ENCODE measurements around the gene BANP. TPM values are rescaled to one million over a fixed set of nuclear protein-coding genes. Genes with fewer than 3 reads are reported as not detected.
A peak's percentile ranks its signal among the peaks of the same experiment; 100 is the strongest.

Gene BANP
- total and polyA plus RNA-seq, 2 donors from 2014 or later = 12.4 to 26.3 TPM

GRCh38 chr16:88077328-88078108 lies 126.3 kb downstream of the BANP start:
- Histone ChIP-seq H3K9me3 (ENCODE audit: control insufficient read depth in 2 of 3, insufficient read depth in 1 of 3, low read length in 3 of 3) (no peaks in the 10 kb centered on the region), H3K27ac (ENCODE audit: low read depth in 2 of 2, low read length in 2 of 2) (no peak overlapping the region), H3K4me3 (ENCODE audit: low read length in 3 of 3) (no peak overlapping the region), H3K36me3 (ENCODE audit: control insufficient read depth in 2 of 3, insufficient read depth in 3 of 3, low read length in 3 of 3) (peaks cover 0 to 10% (median under 1%) of the 10 kb centered on the region in 3 donors), H3K27me3 (ENCODE audit: control insufficient read depth, insufficient read depth, low read length) (no peaks in the 10 kb centered on the region), H3K4me1 (ENCODE audit: control insufficient read depth in 2 of 3, insufficient read depth in 2 of 3, low read depth in 1 of 3, low read length in 3 of 3) (no peaks in the 10 kb centered on the region), H3K9ac (ENCODE audit: low read length in 3 of 3) (no peak overlapping the region)
- FAIRE-seq (no peak), DNase-seq (peak in 1 of 5 donors; percentile 57)
- no peak for TF ChIP-seq CTCF (IDR thresholded peaks at IDR 0.05; ENCODE audit: borderline replicate concordance, extremely low read depth, insufficient read depth)
- intact Hi-C loops (cut with DNase I) = no loop called here

DNA sequence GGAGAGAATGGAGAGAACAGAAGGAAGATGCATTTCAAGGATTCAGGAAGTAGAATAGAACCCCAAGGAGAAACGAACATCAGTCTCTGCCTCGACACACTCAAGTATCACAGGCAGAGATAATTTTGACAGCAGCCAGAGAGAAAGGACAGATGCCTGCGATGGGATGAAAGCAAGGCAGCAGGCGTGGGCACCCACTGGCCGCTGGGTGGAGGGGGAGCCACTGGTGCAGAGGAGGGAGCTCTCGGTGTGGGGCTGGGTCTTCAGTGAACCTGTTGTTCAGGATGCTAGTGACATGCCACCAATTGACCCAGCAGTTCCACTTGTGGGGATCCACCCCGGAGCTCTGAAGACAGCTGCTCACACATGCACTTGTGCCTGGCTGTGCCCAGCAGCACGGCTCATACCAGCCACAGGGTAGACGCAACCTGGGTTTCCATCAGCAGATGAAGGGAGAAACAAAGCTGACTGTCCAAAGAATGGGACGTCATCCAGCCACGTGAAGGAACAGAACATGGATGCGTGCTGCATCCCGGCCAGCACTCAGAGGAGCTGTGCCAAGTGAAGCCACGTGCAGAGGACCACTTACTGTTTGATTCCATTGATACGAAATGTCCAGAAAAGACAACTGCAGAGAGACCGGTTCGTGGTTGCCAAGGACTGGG lies 127.0 kb downstream of the BANP start:
- DNase-seq = peak in 1 of 5 donors; percentile 50
- no peak overlapping the region for H3K27ac ChIP-seq (ENCODE audit: low read depth in 2 of 2, low read length in 2 of 2)
- H3K36me3 ChIP-seq (ENCODE audit: control insufficient read depth in 2 of 3, insufficient read depth in 3 of 3, low read length in 3 of 3) = peaks cover 0 to 8% (median 4%) of the 10 kb centered on the region in 3 donors

DNA sequence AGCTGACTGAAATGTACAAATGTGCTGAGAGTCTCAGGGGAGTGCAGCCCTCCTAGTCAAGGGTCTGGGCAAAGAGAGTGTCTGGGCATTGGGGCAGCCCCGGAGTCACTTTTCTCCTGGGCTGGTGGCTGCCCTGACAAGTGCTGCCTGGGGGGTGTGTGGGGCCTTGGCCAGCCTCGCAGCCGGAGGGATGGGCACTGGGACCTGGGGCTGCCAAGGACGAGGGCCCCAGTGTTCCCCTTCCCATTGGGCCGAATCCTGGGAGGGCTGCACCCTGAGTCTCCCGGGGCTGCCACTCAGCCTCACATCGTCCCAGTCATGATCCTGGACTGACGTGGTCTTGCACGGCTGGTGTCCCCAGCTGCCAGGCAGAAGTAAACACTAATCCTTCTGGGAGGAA lies 132.3 kb downstream of the BANP start:
- no peak overlapping the region for H3K4me3 ChIP-seq (ENCODE audit: low read length in 3 of 3)
- no peak for FAIRE-seq

More for the DNA sequence above, 127.0 kb downstream of the BANP start:
- TF ChIP-seq CTCF (IDR thresholded peaks at IDR 0.05; ENCODE audit: borderline replicate concordance, extremely low read depth, insufficient read depth) = no peak
- Histone ChIP-seq H3K9me3 (ENCODE audit: control insufficient read depth in 2 of 3, insufficient read depth in 1 of 3, low read length in 3 of 3) (no peaks in the 10 kb centered on the region), H3K27me3 (ENCODE audit: control insufficient read depth, insufficient read depth, low read length) (no peaks in the 10 kb centered on the region), H3K9ac (ENCODE audit: low read length in 3 of 3) (no peak overlapping the region), H3K4me1 (ENCODE audit: control insufficient read depth in 2 of 3, insufficient read depth in 2 of 3, low read depth in 1 of 3, low read length in 3 of 3) (no peaks in the 10 kb centered on the region), H3K4me3 (ENCODE audit: low read length in 3 of 3) (no peak overlapping the region)
- FAIRE-seq = no peak
- intact Hi-C loops (cut with DNase I) = no loop called here

More for the DNA sequence above, 132.3 kb downstream of the BANP start:
- intact Hi-C loops (cut with DNase I) = no loop called here
- no peaks in the 10 kb centered on the region for H3K9me3 ChIP-seq (ENCODE audit: control insufficient read depth in 2 of 3, insufficient read depth in 1 of 3, low read length in 3 of 3)
- TF ChIP-seq CTCF (IDR thresholded peaks at IDR 0.05; ENCODE audit: borderline replicate concordance, extremely low read depth, insufficient read depth) = no peak
- H3K36me3 ChIP-seq (ENCODE audit: control insufficient read depth in 2 of 3, insufficient read depth in 3 of 3, low read length in 3 of 3) = peaks cover 0 to 5% (median 4%) of the 10 kb centered on the region in 3 donors
- DNase-seq = peak in 1 of 5 donors; percentile 43
- no peak overlapping the region for H3K27ac ChIP-seq (ENCODE audit: low read depth in 2 of 2, low read length in 2 of 2)
- H3K27me3 ChIP-seq (ENCODE audit: control insufficient read depth, insufficient read depth, low read length) = no peaks in the 10 kb centered on the region
- no peak overlapping the region for H3K9ac ChIP-seq (ENCODE audit: low read length in 3 of 3)
- H3K4me1 ChIP-seq (ENCODE audit: control insufficient read depth in 2 of 3, insufficient read depth in 2 of 3, low read depth in 1 of 3, low read length in 3 of 3) = no peaks in the 10 kb centered on the region

All from kidney (tissue), 14 donors.